Measurements from ENCODE around the gene CCL19.
A peak's percentile ranks its signal among the peaks of the same experiment; 100 is the strongest.

Gene CCL19

GRCh38 chr9:34663303-34663605 is 27.8 kb downstream of the CCL19 start:
- no peak for TF ChIP-seq EZH2 (IDR thresholded peaks at IDR 0.05)
- no peak for TF ChIP-seq FOXP2 (optimal IDR thresholded peaks at IDR 0.05; ENCODE audit: control extremely low read depth, extremely low read length, insufficient read depth)
- TF ChIP-seq POLR2AphosphoS5 (IDR thresholded peaks at IDR 0.05; ENCODE audit: borderline replicate concordance, low read depth, low read length) = no peak
- Histone ChIP-seq H3K27ac (no peak overlapping the region), H3K9ac (ENCODE audit: insufficient read length) (no peak overlapping the region), H3K4me3 (no peak overlapping the region), H3K9me3 (ENCODE audit: low read depth, low read length) (no peaks in the 10 kb centered on the region), H3K36me3 (ENCODE audit: insufficient read depth, low read length) (peaks cover 14% of the 10 kb centered on the region; the same call in 1 of the 2 replicates)
- no peak for DNase-seq (ENCODE audit: low read depth, low spot score)

- DNase-seq (ENCODE audit: low read depth, low spot score) = no peak
- TF ChIP-seq POLR2AphosphoS5 (IDR thresholded peaks at IDR 0.05; ENCODE audit: borderline replicate concordance, low read depth, low read length) (no peak), EZH2 (IDR thresholded peaks at IDR 0.05) (no peak), FOXP2 (optimal IDR thresholded peaks at IDR 0.05; ENCODE audit: control extremely low read depth, extremely low read length, insufficient read depth) (no peak)
- no peak within 1 kb of the TSS for H3K9ac ChIP-seq (ENCODE audit: insufficient read length)
- no peak within 1 kb of the TSS for H3K4me3 ChIP-seq
- H3K27ac ChIP-seq = no peak within 1 kb of the TSS
- H3K9me3 ChIP-seq (ENCODE audit: low read depth, low read length) = no peaks in the 10 kb centered on the region
- peaks cover 14% of the 10 kb centered on the region; the same call in 1 of the 2 replicates for H3K36me3 ChIP-seq (ENCODE audit: insufficient read depth, low read length)
Measured at GRCh38 chr9:34662526-34663302, 28.4 kb downstream of the CCL19 start, which contains the start of gene CCL27. Gene CCL27, minus strand, starts transcription at chr9:34662657. Its CDS starts 24 bp downstream, at chr9:34662633.

GRCh38 chr9:34659592-34660253 is 31.4 kb downstream of the CCL19 start:
- no peak overlapping the region for H3K4me3 ChIP-seq
- DNase-seq (ENCODE audit: low read depth, low spot score) = no peak
- no peaks in the 10 kb centered on the region for H3K9me3 ChIP-seq (ENCODE audit: low read depth, low read length)
- no peak overlapping the region for H3K27ac ChIP-seq
- TF ChIP-seq FOXP2 (optimal IDR thresholded peaks at IDR 0.05; ENCODE audit: control extremely low read depth, extremely low read length, insufficient read depth) = no peak
- TF ChIP-seq EZH2 (IDR thresholded peaks at IDR 0.05) = no peak
- no peak for TF ChIP-seq POLR2AphosphoS5 (IDR thresholded peaks at IDR 0.05; ENCODE audit: borderline replicate concordance, low read depth, low read length)
- no peak overlapping the region for H3K9ac ChIP-seq (ENCODE audit: insufficient read length)
- H3K36me3 ChIP-seq (ENCODE audit: insufficient read depth, low read length) = peaks cover 14% of the 10 kb centered on the region; the same call in 1 of the 2 replicates

- Histone ChIP-seq H3K4me3 (no peak overlapping the region), H3K9me3 (ENCODE audit: low read depth, low read length) (no peaks in the 10 kb centered on the region), H3K36me3 (ENCODE audit: insufficient read depth, low read length) (peaks cover 14% of the 10 kb centered on the region; the same call in 1 of the 2 replicates), H3K27ac (no peak overlapping the region), H3K9ac (ENCODE audit: insufficient read length) (no peak overlapping the region)
- no peak for TF ChIP-seq POLR2AphosphoS5 (IDR thresholded peaks at IDR 0.05; ENCODE audit: borderline replicate concordance, low read depth, low read length)
- no peak for TF ChIP-seq EZH2 (IDR thresholded peaks at IDR 0.05)
- TF ChIP-seq FOXP2 (optimal IDR thresholded peaks at IDR 0.05; ENCODE audit: control extremely low read depth, extremely low read length, insufficient read depth) = no peak
- no peak for DNase-seq (ENCODE audit: low read depth, low spot score)
Measured at GRCh38 chr9:34658461-34658860, 32.6 kb downstream of the CCL19 start.

GRCh38 chr9:34656992-34657391 is 34.1 kb downstream of the CCL19 start:
- Histone ChIP-seq H3K4me3 (no peak overlapping the region), H3K27ac (no peak overlapping the region), H3K9ac (ENCODE audit: insufficient read length) (no peak overlapping the region), H3K36me3 (ENCODE audit: insufficient read depth, low read length) (peaks cover 14% of the 10 kb centered on the region; the same call in 1 of the 2 replicates), H3K9me3 (ENCODE audit: low read depth, low read length) (no peaks in the 10 kb centered on the region)
- no peak for DNase-seq (ENCODE audit: low read depth, low spot score)
- TF ChIP-seq POLR2AphosphoS5 (IDR thresholded peaks at IDR 0.05; ENCODE audit: borderline replicate concordance, low read depth, low read length) (no peak), EZH2 (IDR thresholded peaks at IDR 0.05) (no peak), FOXP2 (optimal IDR thresholded peaks at IDR 0.05; ENCODE audit: control extremely low read depth, extremely low read length, insufficient read depth) (no peak)

GRCh38 chr9:34655394-34655793 is 35.7 kb downstream of the CCL19 start:
- Histone ChIP-seq H3K36me3 (ENCODE audit: insufficient read depth, low read length) (peaks cover 8% of the 10 kb centered on the region; the same call in 1 of the 2 replicates), H3K9ac (ENCODE audit: insufficient read length) (no peak overlapping the region), H3K9me3 (ENCODE audit: low read depth, low read length) (no peaks in the 10 kb centered on the region), H3K4me3 (peak overlapping the region; percentile 81; the same call in 1 of the 2 replicates), H3K27ac (peak overlapping the region; percentile 98; the same call in 1 of the 2 replicates)
- no peak for TF ChIP-seq EZH2 (IDR thresholded peaks at IDR 0.05)
- no peak for TF ChIP-seq FOXP2 (optimal IDR thresholded peaks at IDR 0.05; ENCODE audit: control extremely low read depth, extremely low read length, insufficient read depth)
- TF ChIP-seq POLR2AphosphoS5 (IDR thresholded peaks at IDR 0.05; ENCODE audit: borderline replicate concordance, low read depth, low read length) = no peak
- no peak for DNase-seq (ENCODE audit: low read depth, low spot score)

GRCh38 chr9:34654323-34655051 is 36.6 kb downstream of the CCL19 start:
- no peak for TF ChIP-seq FOXP2 (optimal IDR thresholded peaks at IDR 0.05; ENCODE audit: control extremely low read depth, extremely low read length, insufficient read depth)
- TF ChIP-seq EZH2 (IDR thresholded peaks at IDR 0.05) = no peak
- TF ChIP-seq POLR2AphosphoS5 (IDR thresholded peaks at IDR 0.05; ENCODE audit: borderline replicate concordance, low read depth, low read length) = no peak
- Histone ChIP-seq H3K9me3 (ENCODE audit: low read depth, low read length) (no peaks in the 10 kb centered on the region), H3K27ac (peak overlapping the region; percentile 98), H3K9ac (ENCODE audit: insufficient read length) (peak overlapping the region; percentile 78), H3K4me3 (peak overlapping the region; percentile 81), H3K36me3 (ENCODE audit: insufficient read depth, low read length) (peaks cover 8% of the 10 kb centered on the region; the same call in 1 of the 2 replicates)
- no peak for DNase-seq (ENCODE audit: low read depth, low spot score)
